ENCODE results near the gene GALNT18.

Gene GALNT18

GRCh38 chr11:11580841-11581411, 40.9 kb downstream of the GALNT18 start:
- no peaks in the 10 kb centered on the region for H3K9me2 ChIP-seq (replicated peaks; ENCODE audit: insufficient read depth, low read length)
- no peaks in the 10 kb centered on the region for H4K20me1 ChIP-seq (ENCODE audit: low read depth, low read length)
- H3K9me3 ChIP-seq (ENCODE audit: insufficient read depth, low read length), result no peaks in the 10 kb centered on the region
- H3K4me2 ChIP-seq (ENCODE audit: low read depth, low read length, poor library complexity, severe bottlenecking), result no peak overlapping the region
- no peaks in the 10 kb centered on the region for H3K27me3 ChIP-seq (ENCODE audit: low read length)
- H3K27ac ChIP-seq (ENCODE audit: low read depth, low read length), result no peak overlapping the region
- H3F3A ChIP-seq (ENCODE audit: insufficient read depth), result no peaks in the 10 kb centered on the region
- H3K9ac ChIP-seq (ENCODE audit: low read length), result no peak overlapping the region
- H3K4me3 ChIP-seq (ENCODE audit: insufficient read depth, low read length, poor library complexity, severe bottlenecking), result no peak overlapping the region
- no peaks in the 10 kb centered on the region for H3K79me2 ChIP-seq (ENCODE audit: insufficient read depth, low read length)
- H3K36me3 ChIP-seq (ENCODE audit: low read length), result no peaks in the 10 kb centered on the region
- no peak for TF ChIP-seq CTCF (IDR thresholded peaks at IDR 0.05; ENCODE audit: insufficient read depth, low read length, poor library complexity, severe bottlenecking)
- TF ChIP-seq EZH2phosphoT487 (conservative IDR thresholded peaks at IDR 0.05; ENCODE audit: low read length), result no peak
- H2AFZ ChIP-seq (ENCODE audit: low read depth, low read length, severe bottlenecking), result no peak overlapping the region

DNA sequence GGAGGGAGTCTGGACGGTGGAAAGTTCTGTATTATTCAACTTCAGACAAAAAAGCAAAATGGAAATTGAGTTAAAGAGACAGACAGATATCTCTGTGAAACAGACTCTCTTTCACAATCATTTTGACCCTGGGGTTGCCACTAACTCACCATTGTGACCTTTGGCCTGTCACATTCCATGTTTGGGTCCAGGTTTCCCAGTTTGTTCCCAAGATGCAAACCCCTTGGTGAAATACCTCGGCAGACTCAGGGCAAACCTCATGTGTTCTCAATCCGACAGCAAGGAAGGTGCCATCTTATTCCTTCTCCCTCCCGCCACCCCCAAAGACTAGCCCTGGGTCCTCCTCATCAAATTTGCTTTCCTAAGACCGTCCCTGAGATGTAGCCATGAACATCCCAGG, 41.8 kb downstream of the GALNT18 start:
- Histone ChIP-seq H3K4me2 (ENCODE audit: low read depth, low read length, poor library complexity, severe bottlenecking) (no peak overlapping the region), H3K9me2 (replicated peaks; ENCODE audit: insufficient read depth, low read length) (no peaks in the 10 kb centered on the region), H4K20me1 (ENCODE audit: low read depth, low read length) (no peaks in the 10 kb centered on the region), H3F3A (ENCODE audit: insufficient read depth) (no peaks in the 10 kb centered on the region), H3K9ac (ENCODE audit: low read length) (no peak overlapping the region), H3K36me3 (ENCODE audit: low read length) (no peaks in the 10 kb centered on the region), H3K79me2 (ENCODE audit: insufficient read depth, low read length) (no peaks in the 10 kb centered on the region), H3K9me3 (ENCODE audit: insufficient read depth, low read length) (no peaks in the 10 kb centered on the region), H2AFZ (ENCODE audit: low read depth, low read length, severe bottlenecking) (no peak overlapping the region), H3K27me3 (ENCODE audit: low read length) (no peaks in the 10 kb centered on the region), H3K4me3 (ENCODE audit: insufficient read depth, low read length, poor library complexity, severe bottlenecking) (no peak overlapping the region), H3K27ac (ENCODE audit: low read depth, low read length) (no peak overlapping the region)
- no peak for TF ChIP-seq EZH2phosphoT487 (conservative IDR thresholded peaks at IDR 0.05; ENCODE audit: low read length)
- no peak for TF ChIP-seq CTCF (IDR thresholded peaks at IDR 0.05; ENCODE audit: insufficient read depth, low read length, poor library complexity, severe bottlenecking)

- Histone ChIP-seq H3F3A (ENCODE audit: insufficient read depth) (no peaks in the 10 kb centered on the region), H3K4me2 (ENCODE audit: low read depth, low read length, poor library complexity, severe bottlenecking) (no peak overlapping the region), H3K9ac (ENCODE audit: low read length) (no peak overlapping the region), H3K36me3 (ENCODE audit: low read length) (no peaks in the 10 kb centered on the region), H3K79me2 (ENCODE audit: insufficient read depth, low read length) (no peaks in the 10 kb centered on the region), H3K27ac (ENCODE audit: low read depth, low read length) (no peak overlapping the region), H3K4me3 (ENCODE audit: insufficient read depth, low read length, poor library complexity, severe bottlenecking) (no peak overlapping the region), H3K9me2 (replicated peaks; ENCODE audit: insufficient read depth, low read length) (no peaks in the 10 kb centered on the region), H4K20me1 (ENCODE audit: low read depth, low read length) (no peaks in the 10 kb centered on the region), H2AFZ (ENCODE audit: low read depth, low read length, severe bottlenecking) (no peak overlapping the region), H3K9me3 (ENCODE audit: insufficient read depth, low read length) (no peaks in the 10 kb centered on the region), H3K27me3 (ENCODE audit: low read length) (no peaks in the 10 kb centered on the region)
- TF ChIP-seq EZH2phosphoT487 (conservative IDR thresholded peaks at IDR 0.05; ENCODE audit: low read length) (no peak), CTCF (IDR thresholded peaks at IDR 0.05; ENCODE audit: insufficient read depth, low read length, poor library complexity, severe bottlenecking) (no peak)
These were observed 42.5 kb downstream of the GALNT18 start for GRCh38 chr11:11579012-11579988.

Measured in SU-DHL-6 (cell line).